ENCODE data around the gene CHTF18. TPM values are rescaled to one million over a fixed set of nuclear protein-coding genes. Genes with fewer than 3 reads are reported as not detected.

CHTF18 gene
- total RNA-seq, 1 experiment from 2014 or later: 120 TPM

DNA sequence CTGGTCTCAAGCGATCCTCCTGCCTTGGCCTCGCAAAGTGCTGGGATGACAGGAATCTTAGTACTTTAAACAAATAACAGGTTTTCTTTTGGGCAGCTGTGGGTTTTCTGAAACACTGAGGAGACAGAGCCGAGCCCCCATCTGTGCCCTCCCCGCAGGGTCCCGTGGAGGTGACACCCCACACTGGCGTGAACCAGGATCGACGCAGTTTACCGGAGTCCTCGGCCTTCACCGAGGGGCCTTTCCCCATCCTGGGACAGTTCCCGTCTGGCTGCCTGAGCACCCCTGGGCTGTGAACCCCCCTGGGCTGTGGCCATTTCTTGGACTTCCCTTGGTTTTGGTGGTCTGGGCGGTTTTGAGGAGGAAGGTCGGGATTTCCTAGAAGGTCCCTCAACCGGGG, 27.4 kb downstream of the CHTF18 start:
- Histone ChIP-seq H3T11ph (ENCODE audit: low read length) (no peak overlapping the region), H2BK12ac (ENCODE audit: insufficient read length, low read depth, low read length) (no peak overlapping the region), H2AK5ac (ENCODE audit: insufficient read length, low read length) (no peak overlapping the region), H4K8ac (replicated peaks; ENCODE audit: insufficient read length, low read depth, low read length) (no peak overlapping the region), H4K5ac (ENCODE audit: insufficient read length, low read depth, low read length) (no peak overlapping the region), H2AFZ (ENCODE audit: low read length) (no peak overlapping the region), H3K27ac (ENCODE audit: insufficient read length, low read depth, low read length) (no peak overlapping the region), H3K23ac (ENCODE audit: insufficient read length, low read depth, low read length) (no peak overlapping the region), H3K4ac (ENCODE audit: low read depth, low read length) (no peak overlapping the region), H3K56ac (ENCODE audit: insufficient read length, low read depth, low read length) (no peak overlapping the region), H3K14ac (ENCODE audit: insufficient read depth, low read length) (no peak overlapping the region; the same call in 1 of the 2 replicates), H3K23me2 (ENCODE audit: insufficient read length, low read depth, low read length, poor library complexity, severe bottlenecking) (peaks cover 5% of the 10 kb centered on the region), H3K4me2 (ENCODE audit: insufficient read depth, insufficient read length, low read length) (no peak overlapping the region), H3K79me1 (ENCODE audit: insufficient read depth, low read depth, low read length, poor library complexity, severe bottlenecking) (no peaks in the 10 kb centered on the region), H4K91ac (ENCODE audit: insufficient read length, low read depth, low read length) (no peak overlapping the region), H3K27me3 (ENCODE audit: insufficient read depth, low read length) (no peaks in the 10 kb centered on the region; the same call in 1 of the 2 replicates), H2BK20ac (ENCODE audit: low read depth, low read length, poor library complexity, severe bottlenecking) (no peak overlapping the region), H2BK15ac (ENCODE audit: low read depth, low read length) (no peak overlapping the region), H3K9me3 (ENCODE audit: control insufficient read depth, low read depth, low read length) (no peaks in the 10 kb centered on the region), H3K9ac (ENCODE audit: extremely low read depth, insufficient read length, low read length) (no peak overlapping the region), H3K18ac (ENCODE audit: insufficient read length, low read depth, low read length) (no peak overlapping the region), H2BK120ac (ENCODE audit: low read depth, low read length, poor library complexity, severe bottlenecking) (no peak overlapping the region), H3K4me1 (ENCODE audit: insufficient read depth, low read length) (no peaks in the 10 kb centered on the region), H2BK5ac (ENCODE audit: insufficient read length, low read length) (no peak overlapping the region), H4K20me1 (ENCODE audit: control insufficient read depth, insufficient read depth, insufficient read length) (no peaks in the 10 kb centered on the region), H3K79me2 (ENCODE audit: insufficient read depth, low read length) (no peaks in the 10 kb centered on the region)
- TF ChIP-seq, protein P1, sequence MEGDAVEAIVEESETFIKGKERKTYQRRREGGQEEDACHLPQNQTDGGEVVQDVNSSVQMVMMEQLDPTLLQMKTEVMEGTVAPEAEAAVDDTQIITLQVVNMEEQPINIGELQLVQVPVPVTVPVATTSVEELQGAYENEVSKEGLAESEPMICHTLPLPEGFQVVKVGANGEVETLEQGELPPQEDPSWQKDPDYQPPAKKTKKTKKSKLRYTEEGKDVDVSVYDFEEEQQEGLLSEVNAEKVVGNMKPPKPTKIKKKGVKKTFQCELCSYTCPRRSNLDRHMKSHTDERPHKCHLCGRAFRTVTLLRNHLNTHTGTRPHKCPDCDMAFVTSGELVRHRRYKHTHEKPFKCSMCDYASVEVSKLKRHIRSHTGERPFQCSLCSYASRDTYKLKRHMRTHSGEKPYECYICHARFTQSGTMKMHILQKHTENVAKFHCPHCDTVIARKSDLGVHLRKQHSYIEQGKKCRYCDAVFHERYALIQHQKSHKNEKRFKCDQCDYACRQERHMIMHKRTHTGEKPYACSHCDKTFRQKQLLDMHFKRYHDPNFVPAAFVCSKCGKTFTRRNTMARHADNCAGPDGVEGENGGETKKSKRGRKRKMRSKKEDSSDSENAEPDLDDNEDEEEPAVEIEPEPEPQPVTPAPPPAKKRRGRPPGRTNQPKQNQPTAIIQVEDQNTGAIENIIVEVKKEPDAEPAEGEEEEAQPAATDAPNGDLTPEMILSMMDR (conservative IDR thresholded peaks at IDR 0.05): no peak
- Mint-ChIP-seq H3K9me3 (peaks cover 0 to 6% of the 10 kb centered on the region in 2 experiments; a peak in 1 of 5 replicates), H3K27me3 (ENCODE audit: low read depth) (peaks cover 30% of the 10 kb centered on the region), H3K4me1 (peaks cover 6% of the 10 kb centered on the region in 2 experiments), H3K36me3 (ENCODE audit: insufficient read depth in 1 of 3, low read depth in 3 of 3) (no peaks in the 10 kb centered on the region), H3K4me3 (no peak overlapping the region), H3K27ac (no peak overlapping the region)
- DNase-seq: no peak
- WGBS (ENCODE audit: extremely low coverage, insufficient read length, low lambda C conversion rate): no CpG with 5 or more reads among the region's 15 CpGs
